Activated CD4-positive, alpha-beta T cell treated with anti-CD3 and anti-CD28 coated beads for 36 hours (primary cell): ENCODE results near the gene DNAJB6. TPM values are rescaled to one million over a fixed set of nuclear protein-coding genes. Genes with fewer than 3 reads are reported as not detected.

Source experiments
- ATAC-seq: fragments of 200-7000 bp; cut with Tn5 transposase; one replicate; pipeline ENCODE4 v1.10.0; 2021; ENCODE audit warnings: mild to moderate bottlenecking, moderate library complexity
- CTCF ChIA-PET: fragments of 350-600 bp; sonication (Branson Sonifier 250); formaldehyde crosslinking; loops from one replicate; lab custom pipeline; 2021; ENCODE audit warnings: antibody characterized with exemption; lab: Charles Lee
- POLR2A ChIA-PET: fragments of 350-600 bp; sonication (Branson Sonifier 250); formaldehyde crosslinking; loops from one replicate; lab custom pipeline; 2021; ENCODE audit warnings: antibody characterized with exemption, inconsistent platforms; lab: Charles Lee
- DNase-seq: peaks from one replicate; pipeline ENCODE4 v3.0.0-alpha.2; 2020
- H3K27ac Mint-ChIP-seq: one replicate; pipeline ENCODE4 v1.8.0; 2021; ENCODE audit warnings: mixed read lengths
- H3K27me3 Mint-ChIP-seq: one replicate; pipeline ENCODE4 v1.8.0; 2021; ENCODE audit warnings: mixed read lengths
- H3K36me3 Mint-ChIP-seq: one replicate; pipeline ENCODE4 v1.8.0; 2021; ENCODE audit warnings: low read depth, mixed read lengths
- H3K4me1 Mint-ChIP-seq: one replicate; pipeline ENCODE4 v1.8.0; 2021; ENCODE audit warnings: mixed read lengths
- H3K4me3 Mint-ChIP-seq: one replicate; pipeline ENCODE4 v1.8.0; 2021; ENCODE audit warnings: mild to moderate bottlenecking, moderate library complexity, mixed read lengths
- H3K9me3 Mint-ChIP-seq: one replicate; pipeline ENCODE4 v1.8.0; 2021; ENCODE audit warnings: low read depth, mixed read lengths
- intact Hi-C, 2 experiments: fragments of 100-400 bp; cut with DNase I in 1 of 2; cut with micrococcal nuclease in 1 of 2; formaldehyde crosslinking; loops; one replicate each; pipeline versions ENCODE4 v1.14.2 to v1.15.1; 2022 to 2024; cut with DNase I, micrococcal nuclease
- total RNA-seq, 2 experiments: library from RNA; stranded (reverse); gene quantifications; one replicate each; pipeline ENCODE4 v1.2.3, GENCODE V29; 2021

The DNAJB6 gene
- total RNA-seq, 2 experiments from 2014 or later: 89.9 to 92.9 TPM

DNA sequence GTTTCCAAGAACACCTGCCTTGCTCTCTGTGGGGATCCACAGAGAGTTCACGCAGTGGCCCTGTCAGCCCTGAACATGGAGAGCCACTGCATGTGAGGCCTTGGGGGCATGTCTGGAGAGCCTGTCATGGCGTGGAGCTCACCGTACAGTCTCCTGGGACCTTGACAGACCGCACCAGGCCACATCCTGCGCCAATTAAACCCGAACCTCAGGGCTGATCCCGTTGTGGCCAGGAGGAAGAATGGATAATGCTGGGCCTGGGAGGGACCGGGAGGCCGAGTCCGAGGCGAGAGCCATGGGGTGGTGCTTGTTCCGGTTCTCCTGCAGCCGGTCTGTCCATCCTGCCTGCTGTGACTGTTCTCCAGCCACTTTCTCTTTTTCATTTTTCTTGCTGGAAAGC is 68.7 kb downstream of the DNAJB6 start:
- intact Hi-C loops: no loop called here
- ATAC-seq (no peak), DNase-seq (no peak)
- H3K4me3 Mint-ChIP-seq: no peak overlapping the region
- ChIA-PET POLR2A (no interaction called here), CTCF (interaction anchor here (0.9 to 1.1 kb wide), 2 partner anchors 19 to 54 kb away, joined by 3 read pairs; no protein-coding TSS in a partner anchor)
- H3K27me3 Mint-ChIP-seq: no peaks in the 10 kb centered on the region
- H3K4me1 Mint-ChIP-seq: peaks cover 14% of the 10 kb centered on the region
- peak overlapping the region; percentile 37 for H3K27ac Mint-ChIP-seq
- H3K9me3 Mint-ChIP-seq: no peaks in the 10 kb centered on the region
- H3K36me3 Mint-ChIP-seq: peaks cover 15% of the 10 kb centered on the region

DNA sequence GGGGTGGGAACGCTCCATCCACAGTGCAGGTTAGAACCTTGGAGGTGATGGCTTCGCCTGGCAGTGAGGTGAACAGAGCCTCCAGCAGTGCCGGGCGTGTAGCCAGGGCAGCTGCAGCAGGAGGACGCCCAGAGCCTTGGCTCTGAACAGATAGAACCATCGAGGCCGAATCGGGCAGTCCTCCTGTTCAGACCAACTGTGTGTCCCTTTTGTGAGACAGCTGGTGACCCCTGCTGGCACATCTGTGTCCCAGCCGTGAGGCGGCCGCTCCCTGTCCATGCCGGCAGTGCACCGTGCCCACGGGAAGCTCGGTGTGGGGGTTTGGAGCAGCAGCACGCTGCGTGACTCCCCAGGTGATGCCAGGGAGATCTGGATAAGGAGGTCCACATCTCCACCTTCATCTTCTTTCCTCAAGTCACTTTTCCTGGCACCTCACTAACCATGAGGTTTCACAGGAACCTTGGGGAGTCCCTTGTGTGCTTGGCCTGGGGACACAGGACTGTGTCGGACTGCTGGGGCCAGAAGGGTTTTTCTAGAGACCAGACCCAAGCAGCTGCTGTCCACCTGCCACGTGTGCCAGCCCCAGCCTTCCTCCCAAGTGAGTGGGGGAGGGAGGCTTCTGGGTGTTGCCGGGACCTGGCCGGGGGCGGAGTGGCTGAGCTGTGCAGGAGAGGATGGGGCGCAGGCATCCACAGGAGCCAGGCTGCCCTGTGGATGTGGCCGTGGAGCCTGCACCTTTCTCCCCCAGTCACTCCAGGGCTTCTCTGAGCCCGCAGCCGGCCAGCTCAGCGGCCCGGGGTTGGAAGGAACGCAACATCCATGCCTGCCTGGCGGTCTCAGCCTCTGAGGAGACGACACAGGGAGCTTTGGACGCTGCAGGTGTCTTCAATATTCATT is 69.4 kb downstream of the DNAJB6 start:
- POLR2A ChIA-PET: no interaction called here
- Mint-ChIP-seq H3K27me3 (no peaks in the 10 kb centered on the region), H3K27ac (no peak overlapping the region), H3K4me1 (peaks cover 17% of the 10 kb centered on the region), H3K4me3 (no peak overlapping the region), H3K36me3 (peaks cover 13% of the 10 kb centered on the region), H3K9me3 (no peaks in the 10 kb centered on the region)
- CTCF ChIA-PET: interaction anchor here (0.9 to 1.5 kb wide), 3 partner anchors 9 to 156 kb away, joined by 3 to 4 read pairs (median 3); no protein-coding TSS in a partner anchor
- intact Hi-C loops: no loop called here
- DNase-seq (no peak), ATAC-seq (no peak)

DNA sequence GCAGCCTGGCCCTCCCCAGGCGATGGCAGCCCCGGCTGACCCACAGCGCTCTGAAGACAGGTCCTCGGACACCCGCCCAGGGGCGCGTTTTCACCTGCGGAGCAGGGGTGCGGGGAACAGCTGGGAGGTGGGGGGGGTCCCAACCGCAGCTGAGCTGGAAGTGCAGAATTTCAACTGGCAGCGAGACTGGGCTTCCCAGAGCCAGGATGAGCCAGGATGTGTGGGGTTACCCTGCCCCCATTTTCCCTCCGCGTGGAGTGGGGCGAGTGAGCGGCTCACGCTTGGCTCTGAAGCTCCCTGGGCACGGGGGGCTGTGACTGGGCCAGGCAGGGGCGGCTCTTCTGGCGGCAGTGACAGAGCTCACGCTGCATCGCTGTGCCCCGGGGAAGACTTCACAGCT is 70.2 kb downstream of the DNAJB6 start:
- H3K27ac Mint-ChIP-seq: no peak overlapping the region
- ATAC-seq: no peak
- no peaks in the 10 kb centered on the region for H3K9me3 Mint-ChIP-seq
- ChIA-PET CTCF (interaction anchor here (0.5 to 1.5 kb wide), 3 partner anchors 10 to 1957 kb away, joined by 3 to 4 read pairs (median 3); no protein-coding TSS in a partner anchor), POLR2A (no interaction called here)
- H3K4me1 Mint-ChIP-seq: peaks cover 24% of the 10 kb centered on the region
- peaks cover 10% of the 10 kb centered on the region for H3K36me3 Mint-ChIP-seq
- no peak for DNase-seq
- no peak overlapping the region for H3K4me3 Mint-ChIP-seq
- H3K27me3 Mint-ChIP-seq: no peaks in the 10 kb centered on the region
- intact Hi-C loops: no loop called here

DNA sequence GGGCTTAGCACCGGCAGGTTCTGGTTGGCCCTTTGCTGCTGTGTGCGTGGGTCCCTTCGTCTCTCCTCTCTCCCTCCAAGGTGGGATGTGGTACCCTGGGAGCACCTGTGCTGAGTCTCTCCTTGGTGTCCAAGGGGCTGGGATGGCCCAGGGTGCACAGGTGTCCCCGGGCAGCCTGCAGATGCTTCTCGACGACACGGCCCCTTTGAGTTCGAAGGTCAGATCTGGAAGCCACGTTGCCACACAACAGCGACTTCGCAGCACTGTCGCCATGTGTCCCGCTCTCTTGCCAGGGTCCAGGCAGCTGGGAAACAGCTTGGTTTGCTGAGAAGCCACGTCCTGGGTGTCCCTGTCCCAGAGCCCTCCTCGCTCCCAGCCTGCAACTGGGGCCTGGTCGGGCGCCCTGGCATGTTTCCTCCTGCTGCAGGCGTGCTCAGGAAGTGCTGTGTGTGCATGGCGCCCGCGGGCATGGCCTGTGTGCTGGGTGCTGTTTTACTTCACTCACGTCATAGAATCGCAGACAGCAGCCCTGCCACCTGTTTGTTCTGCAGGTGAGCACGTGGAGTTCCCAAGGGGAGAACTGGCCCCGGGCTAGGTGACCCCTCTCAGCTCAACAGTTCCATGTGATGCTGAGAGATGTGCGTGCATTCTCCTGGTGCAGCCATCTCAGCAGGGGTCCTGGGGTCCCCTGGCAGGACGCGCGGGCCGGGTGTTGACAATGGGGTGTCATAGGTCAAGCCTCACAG is 70.9 kb downstream of the DNAJB6 start:
- no peak overlapping the region for H3K27ac Mint-ChIP-seq

DNA sequence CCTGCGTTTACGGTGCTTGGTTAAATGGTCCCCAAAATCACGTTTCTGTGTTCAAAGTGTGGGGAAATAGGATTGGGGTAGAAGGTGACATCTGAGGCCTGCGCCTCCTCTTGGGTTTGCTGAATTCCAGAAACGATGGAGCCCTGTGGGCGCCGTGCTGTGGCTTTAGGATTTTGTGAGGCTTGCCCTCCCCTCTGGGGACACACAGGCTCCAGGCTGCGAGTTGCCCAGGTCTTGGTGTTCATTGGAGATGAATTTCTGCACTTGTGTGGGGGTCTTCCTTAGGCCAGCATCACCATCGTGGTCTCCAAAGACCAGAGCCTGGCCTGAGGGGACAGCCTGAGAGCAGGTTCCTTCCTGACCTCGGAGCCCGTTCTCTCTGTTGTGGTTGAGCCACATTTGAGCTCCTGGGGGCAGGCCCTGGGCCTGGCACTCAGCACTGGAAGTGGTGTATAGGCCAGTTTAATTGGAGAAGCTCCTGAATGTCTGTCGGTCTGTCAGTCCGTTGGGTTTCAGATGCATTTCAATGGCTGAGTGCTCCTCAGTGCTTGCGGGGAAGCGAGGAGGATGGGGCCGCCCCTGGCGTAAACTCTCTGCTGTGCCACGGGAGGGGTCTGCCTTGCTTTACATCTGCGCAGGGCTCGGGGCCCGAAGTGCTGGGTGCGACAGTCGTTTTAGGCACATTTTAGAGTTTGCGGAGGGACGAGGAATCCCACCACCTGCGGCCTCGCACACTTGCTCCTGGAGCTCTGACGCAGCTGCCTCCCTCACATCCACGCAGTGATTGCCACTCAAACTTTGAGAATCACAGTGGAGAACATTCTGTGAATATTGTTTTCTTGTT is 71.7 kb downstream of the DNAJB6 start:
- Mint-ChIP-seq H3K27me3 (no peaks in the 10 kb centered on the region), H3K9me3 (no peaks in the 10 kb centered on the region), H3K4me1 (peaks cover 26% of the 10 kb centered on the region), H3K4me3 (no peak overlapping the region), H3K36me3 (peaks cover 8% of the 10 kb centered on the region), H3K27ac (no peak overlapping the region)
- DNase-seq (no peak), ATAC-seq (no peak)
- intact Hi-C loops: no loop called here
- POLR2A ChIA-PET: no interaction called here
- CTCF ChIA-PET: no interaction called here

More for the DNA sequence above, 70.9 kb downstream of the DNAJB6 start:
- Mint-ChIP-seq H3K36me3 (peaks cover 10% of the 10 kb centered on the region), H3K27me3 (no peaks in the 10 kb centered on the region), H3K4me1 (peaks cover 30% of the 10 kb centered on the region), H3K9me3 (no peaks in the 10 kb centered on the region), H3K4me3 (no peak overlapping the region)
- intact Hi-C loops: no loop called here
- POLR2A ChIA-PET: no interaction called here
- CTCF ChIA-PET: interaction anchor here (0.5 to 1.5 kb wide), 2 partner anchors 157 to 1957 kb away, joined by 3 to 4 read pairs; no protein-coding TSS in a partner anchor
- DNase-seq (no peak), ATAC-seq (no peak)

DNA sequence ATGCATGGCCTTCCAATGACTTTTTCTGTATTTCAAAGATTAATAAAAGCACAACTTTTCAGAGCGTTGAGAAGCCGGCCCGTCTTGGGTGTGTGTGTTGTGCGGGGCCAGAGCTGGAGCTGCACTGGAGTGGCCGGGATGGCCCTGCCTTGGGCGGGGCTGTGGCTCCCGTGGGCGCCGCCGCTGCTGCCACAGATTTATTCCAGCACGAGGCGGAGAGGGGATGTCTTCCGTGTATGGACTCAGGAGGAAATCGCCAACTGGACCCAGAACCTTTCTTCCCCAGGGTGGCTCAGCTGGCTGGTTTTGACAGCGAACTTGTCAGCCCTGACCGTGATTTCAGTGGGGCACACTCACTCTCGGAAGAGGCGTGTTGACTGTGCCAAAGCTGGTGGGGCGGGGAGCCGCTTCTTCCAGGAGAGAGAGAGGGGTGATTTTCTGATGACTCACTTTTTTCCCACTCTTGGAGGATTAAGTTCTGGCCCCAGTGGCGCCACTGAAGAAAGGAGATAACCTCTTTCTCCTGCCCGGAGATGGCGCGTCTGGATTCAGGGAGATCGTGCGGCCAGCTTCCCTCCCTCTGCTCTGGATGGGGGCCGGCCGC is 72.4 kb downstream of the DNAJB6 start:
- Mint-ChIP-seq H3K36me3 (peaks cover 8% of the 10 kb centered on the region), H3K27me3 (no peaks in the 10 kb centered on the region), H3K4me1 (peaks cover 26% of the 10 kb centered on the region), H3K27ac (no peak overlapping the region), H3K4me3 (no peak overlapping the region), H3K9me3 (no peaks in the 10 kb centered on the region)
- ChIA-PET CTCF (no interaction called here), POLR2A (no interaction called here)
- intact Hi-C loops: no loop called here
- DNase-seq (no peak), ATAC-seq (no peak)

DNA sequence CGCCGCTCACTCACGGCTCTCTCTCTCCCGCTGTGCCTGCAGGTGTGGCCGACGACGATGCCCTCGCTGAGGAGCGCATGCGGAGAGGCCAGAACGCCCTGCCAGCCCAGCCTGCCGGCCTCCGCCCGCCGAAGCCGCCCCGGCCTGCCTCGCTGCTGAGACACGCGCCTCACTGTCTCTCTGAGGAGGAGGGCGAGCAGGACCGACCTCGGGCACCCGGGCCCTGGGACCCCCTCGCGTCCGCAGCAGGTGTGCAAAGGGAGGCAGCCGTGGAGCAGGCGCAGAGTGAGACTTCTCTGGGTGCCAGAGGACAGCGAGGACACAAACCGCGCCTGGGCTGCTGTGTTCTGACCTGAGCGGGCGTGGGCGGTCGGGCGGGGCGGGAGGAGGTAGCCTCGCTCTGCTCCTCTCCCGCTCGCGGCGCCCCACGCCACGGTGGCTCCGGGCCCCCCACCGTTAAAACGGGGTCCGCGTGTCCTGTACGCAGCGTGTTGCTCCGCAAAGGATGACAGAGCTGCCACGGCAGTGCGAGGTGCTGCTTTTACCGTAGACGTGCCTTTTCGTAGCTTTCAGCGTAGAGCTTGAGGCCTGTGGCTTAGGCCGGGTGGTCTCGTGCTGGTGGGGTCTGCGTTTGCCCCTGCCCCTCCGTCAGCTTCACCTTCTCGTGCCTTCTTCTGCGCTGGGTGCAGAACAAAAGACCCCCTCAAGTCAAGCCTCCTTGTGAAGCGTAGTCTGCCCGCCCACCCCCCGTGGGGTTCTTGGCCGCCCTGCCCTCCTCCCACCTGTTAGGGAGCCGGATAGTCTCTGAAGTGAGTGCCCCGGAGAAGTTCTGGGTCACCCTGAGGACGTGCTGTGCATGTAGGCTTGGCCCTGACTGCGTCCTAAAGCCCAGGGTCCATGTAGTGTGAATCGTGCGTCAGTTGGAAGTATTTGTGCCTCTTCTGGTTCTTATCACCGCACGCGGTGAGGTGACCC is 73.2 kb downstream of the DNAJB6 start:
- CTCF ChIA-PET: no interaction called here

DNA sequence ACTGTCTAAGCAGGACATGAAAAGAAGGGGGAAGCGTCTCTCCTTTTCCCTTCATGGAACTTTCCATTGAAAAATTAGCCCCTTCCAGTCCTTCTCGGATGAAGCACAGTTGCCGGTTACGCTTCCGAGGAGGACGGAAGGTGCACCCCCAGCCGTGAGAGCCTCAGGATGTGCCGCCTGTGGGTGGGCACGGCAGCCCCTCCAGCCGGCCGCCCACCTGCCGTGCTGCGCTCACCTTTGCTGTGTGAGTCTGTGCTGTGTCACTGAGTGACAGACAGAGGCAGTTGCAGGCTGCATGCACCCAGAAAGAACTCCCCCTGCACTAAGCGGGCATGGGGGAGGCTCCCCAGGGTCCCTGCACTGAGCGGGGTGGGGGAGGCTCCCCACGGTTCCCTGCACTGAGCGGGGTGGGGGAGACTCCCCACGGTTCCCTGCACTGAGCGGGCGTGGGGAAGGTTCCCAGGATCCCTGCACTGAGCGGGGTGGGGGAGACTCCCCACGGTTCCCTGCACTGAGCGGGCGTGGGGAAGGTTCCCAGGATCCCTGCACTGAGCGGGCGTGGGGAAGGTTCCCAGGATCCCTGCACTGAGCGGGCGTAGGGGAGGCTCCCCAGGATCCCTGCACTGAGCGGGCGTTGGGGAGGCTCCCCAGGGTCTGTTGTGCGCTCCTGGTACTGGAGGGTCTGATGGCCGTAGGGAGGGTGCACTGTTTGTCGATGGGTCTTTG is 74.2 kb downstream of the DNAJB6 start:
- peak overlapping the region; percentile 43 for H3K4me3 Mint-ChIP-seq
- ChIA-PET POLR2A (no interaction called here), CTCF (interaction anchor here (1.1 kb wide), 1 partner anchor 22 kb away, joined by 4 read pairs; no protein-coding TSS in a partner anchor)
- no peak for DNase-seq
- H3K4me1 Mint-ChIP-seq: peaks cover 16% of the 10 kb centered on the region
- no peak for ATAC-seq
- H3K9me3 Mint-ChIP-seq: no peaks in the 10 kb centered on the region
- H3K27me3 Mint-ChIP-seq: no peaks in the 10 kb centered on the region
- intact Hi-C loops: loop anchor here in 1 of 2 experiments (1.0 kb wide), 1 partner anchor 109 kb away; no protein-coding TSS in a partner anchor
- peaks cover 14% of the 10 kb centered on the region for H3K36me3 Mint-ChIP-seq
- peak overlapping the region; percentile 90 for H3K27ac Mint-ChIP-seq

More for the DNA sequence above, 73.2 kb downstream of the DNAJB6 start:
- H3K4me1 Mint-ChIP-seq: peaks cover 22% of the 10 kb centered on the region
- intact Hi-C loops: no loop called here
- POLR2A ChIA-PET: no interaction called here
- H3K36me3 Mint-ChIP-seq: peaks cover 11% of the 10 kb centered on the region
- DNase-seq: no peak
- no peaks in the 10 kb centered on the region for H3K27me3 Mint-ChIP-seq
- no peaks in the 10 kb centered on the region for H3K9me3 Mint-ChIP-seq
- H3K4me3 Mint-ChIP-seq: no peak overlapping the region
- no peak overlapping the region for H3K27ac Mint-ChIP-seq
- ATAC-seq: no peak

DNA sequence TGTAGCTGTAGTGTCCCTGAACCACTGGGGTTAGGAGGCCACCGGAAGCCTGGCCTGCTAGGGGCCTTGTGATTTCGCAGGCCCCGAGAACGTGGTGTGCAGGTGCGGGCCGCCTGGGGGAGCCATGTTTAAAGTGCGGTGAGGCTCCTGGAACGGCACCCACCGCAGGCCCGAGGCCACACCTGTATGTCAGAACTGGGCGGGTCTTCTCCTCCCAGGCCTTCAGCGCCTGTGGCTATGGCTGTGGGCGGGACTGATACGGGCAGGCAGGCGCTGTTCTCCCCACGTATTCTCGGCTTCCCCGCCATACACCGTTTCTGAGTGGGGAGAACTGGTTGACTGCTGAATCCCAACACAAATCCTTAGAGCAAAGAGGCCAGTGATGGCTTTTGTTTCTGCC is 74.8 kb downstream of the DNAJB6 start:
- CTCF ChIA-PET: interaction anchor here (1.1 kb wide), 1 partner anchor 23 kb away, joined by 4 read pairs; no protein-coding TSS in a partner anchor
- ATAC-seq (peak; percentile 69), DNase-seq (peak; percentile 73)
- H3K27me3 Mint-ChIP-seq: no peaks in the 10 kb centered on the region
- H3K9me3 Mint-ChIP-seq: no peaks in the 10 kb centered on the region
- peak overlapping the region; percentile 43 for H3K4me3 Mint-ChIP-seq
- H3K27ac Mint-ChIP-seq: peak overlapping the region; percentile 90
- intact Hi-C loops: loop anchor here in 1 of 2 experiments (1.0 kb wide), 1 partner anchor 109 kb away; no protein-coding TSS in a partner anchor
- H3K4me1 Mint-ChIP-seq: peaks cover 16% of the 10 kb centered on the region
- POLR2A ChIA-PET: no interaction called here
- H3K36me3 Mint-ChIP-seq: peaks cover 18% of the 10 kb centered on the region
